Astrocyte (in vitro differentiated cells and primary cell): Measurements from ENCODE around the gene EVX1. TPM values are rescaled to one million over a fixed set of nuclear protein-coding genes. Genes with fewer than 3 reads are reported as not detected.
A peak's percentile ranks its signal among the peaks of the same experiment; 100 is the strongest.

Experiments
- DNase-seq: peaks from one replicate; pipeline ENCODE4 v3.0.0-alpha.2; 2010; ENCODE audit warnings: low read depth
- FAIRE-seq: peaks from 2 replicates; lab custom pipeline; 2011; peaks lifted over from hg19 to GRCh38; lab: Jason Lieb, UNC
- H2AFZ ChIP-seq: 2 replicates; pipeline ENCODE4 v1.6.0; 2012; ENCODE audit warnings: low read depth, low read length, inconsistent platforms
- H3K27ac ChIP-seq: 2 replicates; pipeline ENCODE4 v1.5.1; 2011; ENCODE audit warnings: low read depth, low read length, inconsistent platforms
- H3K27me3 ChIP-seq: 2 replicates; pipeline ENCODE4 v1.6.0; 2011; ENCODE audit warnings: low read length, inconsistent platforms; ENCODE audit not compliant: insufficient read depth
- H3K36me3 ChIP-seq: 2 replicates; pipeline ENCODE4 v1.5.1; 2011; ENCODE audit warnings: low read length, inconsistent platforms; ENCODE audit not compliant: insufficient read depth
- H3K4me1 ChIP-seq: 2 replicates; pipeline ENCODE4 v1.5.1; 2011; ENCODE audit warnings: low read length, inconsistent platforms; ENCODE audit not compliant: insufficient read depth
- H3K4me2 ChIP-seq: 2 replicates; pipeline ENCODE4 v1.6.0; 2012; ENCODE audit warnings: low read length, inconsistent platforms
- H3K4me3 ChIP-seq: 2 replicates; pipeline ENCODE4 v1.5.1; 2011; ENCODE audit warnings: low read depth, mild to moderate bottlenecking, low read length, inconsistent platforms; ENCODE audit not compliant: insufficient read depth
- H3K79me2 ChIP-seq: 2 replicates; pipeline ENCODE4 v1.6.0; 2012; ENCODE audit warnings: mild to moderate bottlenecking, low read length, inconsistent platforms; ENCODE audit not compliant: insufficient read depth
- H3K9ac ChIP-seq: 2 replicates; pipeline ENCODE4 v1.6.0; 2012; ENCODE audit warnings: mild to moderate bottlenecking, low read length, inconsistent platforms
- H3K9me3 ChIP-seq: 2 replicates; pipeline ENCODE4 v1.5.1; 2012; ENCODE audit warnings: low read depth, mild to moderate bottlenecking, low read length, inconsistent platforms; ENCODE audit not compliant: insufficient read depth
- H4K20me1 ChIP-seq: 2 replicates; pipeline ENCODE4 v1.6.0; 2012; ENCODE audit warnings: low read length, inconsistent platforms; ENCODE audit not compliant: insufficient read depth
- H3K27ac Mint-ChIP-seq: one replicate; pipeline ENCODE4 v1.8.0; 2021; ENCODE audit warnings: mild to moderate bottlenecking, mixed read lengths; ENCODE audit not compliant: unreplicated experiment
- H3K27me3 Mint-ChIP-seq: one replicate; pipeline ENCODE4 v1.8.0; 2021; ENCODE audit warnings: low read depth, mixed read lengths; ENCODE audit not compliant: unreplicated experiment
- H3K36me3 Mint-ChIP-seq: one replicate; pipeline ENCODE4 v1.8.0; 2021; ENCODE audit warnings: low read depth, mixed read lengths; ENCODE audit not compliant: unreplicated experiment
- H3K4me1 Mint-ChIP-seq: one replicate; pipeline ENCODE4 v1.8.0; 2021; ENCODE audit warnings: low read depth, mixed read lengths; ENCODE audit not compliant: unreplicated experiment
- H3K4me3 Mint-ChIP-seq: one replicate; pipeline ENCODE4 v1.8.0; 2021; ENCODE audit warnings: mild to moderate bottlenecking, moderate library complexity, mixed read lengths; ENCODE audit not compliant: unreplicated experiment
- H3K9me3 Mint-ChIP-seq: one replicate; pipeline ENCODE4 v1.8.0; 2021; ENCODE audit warnings: mild to moderate bottlenecking, mixed read lengths; ENCODE audit not compliant: unreplicated experiment
- EZH2 ChIP-seq: IDR thresholded peaks from 2 replicates; pipeline ENCODE4 v1.6.1; 2012; ENCODE audit warnings: mild to moderate bottlenecking, low read length, inconsistent platforms; ENCODE audit not compliant: insufficient read depth
- total RNA-seq: library from RNA; stranded (reverse); gene quantifications from 2 replicates; pipeline ENCODE4 v1.2.1, GENCODE V29; 2021
- TF ChIP-seq, protein P1 (sequence below): IDR thresholded peaks from 2 replicates; pipeline ENCODE4 v1.5.1; 2011; ENCODE audit warnings: low read depth, mild to moderate bottlenecking, inconsistent platforms, low read length, moderate library complexity; ENCODE audit not compliant: insufficient read depth

The EVX1 gene
- total RNA-seq, 1 donor from 2014 or later: not detected

DNA sequence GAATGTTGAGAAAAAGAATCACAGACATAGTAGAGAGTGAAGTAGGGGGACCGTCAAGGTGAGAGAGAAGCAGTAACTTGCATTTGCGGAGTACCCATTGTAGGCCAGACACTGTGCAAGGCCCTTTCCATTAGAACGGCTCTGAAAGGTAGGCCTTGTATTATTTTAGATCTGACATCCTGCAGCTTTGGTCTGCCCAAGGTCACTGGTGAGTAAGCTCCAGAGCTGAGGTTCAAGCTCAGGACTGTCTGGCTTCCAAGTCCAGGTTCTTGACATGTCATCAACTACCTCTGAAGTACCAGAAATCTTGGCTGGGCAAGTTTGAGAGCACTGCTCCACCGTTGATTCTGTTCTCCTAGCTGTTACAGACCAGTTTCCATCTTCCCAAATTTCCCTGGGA lies 13.2 kb upstream of the EVX1 start:
- no peaks in the 10 kb centered on the region for H3K4me1 Mint-ChIP-seq
- no peaks in the 10 kb centered on the region for H3K9me3 Mint-ChIP-seq
- Histone ChIP-seq H3K27me3 (peaks cover 59% of the 10 kb centered on the region), H3K9ac (no peak overlapping the region), H3K4me2 (no peak overlapping the region), H3K4me3 (no peak overlapping the region), H3K27ac (no peak overlapping the region), H3K4me1 (no peaks in the 10 kb centered on the region), H4K20me1 (no peaks in the 10 kb centered on the region), H3K79me2 (no peaks in the 10 kb centered on the region), H2AFZ (no peak overlapping the region), H3K9me3 (no peaks in the 10 kb centered on the region), H3K36me3 (no peaks in the 10 kb centered on the region)
- no peaks in the 10 kb centered on the region for H3K36me3 Mint-ChIP-seq
- FAIRE-seq (no peak), DNase-seq (no peak)
- peaks cover 79% of the 10 kb centered on the region for H3K27me3 Mint-ChIP-seq
- H3K27ac Mint-ChIP-seq: no peak overlapping the region
- no peak for TF ChIP-seq EZH2
- TF ChIP-seq, protein P1, sequence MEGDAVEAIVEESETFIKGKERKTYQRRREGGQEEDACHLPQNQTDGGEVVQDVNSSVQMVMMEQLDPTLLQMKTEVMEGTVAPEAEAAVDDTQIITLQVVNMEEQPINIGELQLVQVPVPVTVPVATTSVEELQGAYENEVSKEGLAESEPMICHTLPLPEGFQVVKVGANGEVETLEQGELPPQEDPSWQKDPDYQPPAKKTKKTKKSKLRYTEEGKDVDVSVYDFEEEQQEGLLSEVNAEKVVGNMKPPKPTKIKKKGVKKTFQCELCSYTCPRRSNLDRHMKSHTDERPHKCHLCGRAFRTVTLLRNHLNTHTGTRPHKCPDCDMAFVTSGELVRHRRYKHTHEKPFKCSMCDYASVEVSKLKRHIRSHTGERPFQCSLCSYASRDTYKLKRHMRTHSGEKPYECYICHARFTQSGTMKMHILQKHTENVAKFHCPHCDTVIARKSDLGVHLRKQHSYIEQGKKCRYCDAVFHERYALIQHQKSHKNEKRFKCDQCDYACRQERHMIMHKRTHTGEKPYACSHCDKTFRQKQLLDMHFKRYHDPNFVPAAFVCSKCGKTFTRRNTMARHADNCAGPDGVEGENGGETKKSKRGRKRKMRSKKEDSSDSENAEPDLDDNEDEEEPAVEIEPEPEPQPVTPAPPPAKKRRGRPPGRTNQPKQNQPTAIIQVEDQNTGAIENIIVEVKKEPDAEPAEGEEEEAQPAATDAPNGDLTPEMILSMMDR: no peak
- no peak overlapping the region for H3K4me3 Mint-ChIP-seq

DNA sequence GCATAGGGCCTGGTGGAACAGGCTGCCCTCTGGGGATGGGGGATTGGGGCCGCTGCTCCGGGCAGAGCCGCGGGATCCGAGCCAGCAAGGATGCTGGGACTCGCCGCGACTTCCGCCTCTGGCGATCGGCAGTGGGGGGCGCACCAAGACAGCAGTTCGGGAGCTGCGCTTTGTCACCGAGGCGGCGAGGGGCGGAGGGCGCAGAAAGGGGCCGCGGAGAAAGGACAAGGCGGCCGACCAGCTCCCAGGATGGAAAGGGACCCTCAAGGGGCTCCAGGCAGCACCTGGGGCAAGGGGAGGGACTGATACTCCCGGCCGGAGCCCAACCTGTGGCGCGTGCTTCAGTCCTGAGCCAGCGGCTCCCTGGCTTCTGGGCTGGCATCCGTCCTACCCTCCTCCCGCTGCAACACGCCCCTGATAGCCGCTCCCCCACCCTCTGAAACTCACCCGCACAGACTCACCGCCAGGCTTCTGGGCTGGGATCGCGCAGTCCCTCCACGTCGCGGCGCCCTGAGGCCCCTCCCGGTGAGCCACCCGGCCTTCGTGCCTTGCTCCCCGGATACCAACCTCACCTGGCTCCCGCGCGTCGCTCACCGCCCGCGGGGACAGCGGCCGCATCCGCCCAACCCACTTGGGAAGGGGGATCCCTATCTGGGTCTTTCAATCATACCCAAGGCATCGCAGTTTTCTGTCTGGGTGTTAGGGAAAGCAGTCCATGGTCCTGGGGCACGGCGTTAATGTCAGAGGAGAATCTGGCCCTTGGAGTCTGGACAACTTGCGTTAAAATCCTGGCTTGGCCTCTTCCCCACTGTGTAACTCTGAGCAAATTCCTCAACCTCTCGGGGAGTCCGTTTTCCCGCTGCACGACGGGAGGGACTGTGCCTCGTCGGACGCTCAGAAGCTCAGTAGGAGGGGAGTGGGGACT lies 7.0 kb upstream of the EVX1 start:
- no peaks in the 10 kb centered on the region for H3K9me3 ChIP-seq
- peaks cover 70% of the 10 kb centered on the region for H3K27me3 ChIP-seq
- H3K27ac Mint-ChIP-seq: peak overlapping the region; percentile 47

More for the DNA sequence above, 7.0 kb upstream of the EVX1 start:
- peaks cover 7% of the 10 kb centered on the region for H3K9me3 Mint-ChIP-seq
- peaks cover 67% of the 10 kb centered on the region for H3K27me3 Mint-ChIP-seq
- Histone ChIP-seq H3K27ac (no peak overlapping the region), H3K4me2 (peak overlapping the region; percentile 84), H2AFZ (peak overlapping the region; percentile 75), H3K4me3 (peak overlapping the region; percentile 28), H3K79me2 (no peaks in the 10 kb centered on the region), H3K36me3 (no peaks in the 10 kb centered on the region), H4K20me1 (peaks cover 3% of the 10 kb centered on the region), H3K4me1 (peaks cover 8% of the 10 kb centered on the region), H3K9ac (no peak overlapping the region)
- FAIRE-seq (no peak), DNase-seq (no peak)
- H3K36me3 Mint-ChIP-seq: no peaks in the 10 kb centered on the region
- peaks cover 10% of the 10 kb centered on the region for H3K4me1 Mint-ChIP-seq
- peak; percentile 87 for TF ChIP-seq EZH2
- TF ChIP-seq, protein P1: no peak
- peak overlapping the region; percentile 69 for H3K4me3 Mint-ChIP-seq
